SU-DHL-6 (cell line): ENCODE measurements around the gene OR52J3.

Experiments
- CTCF ChIP-seq: fragments of 200-600 bp; sonication (generic); IDR thresholded peaks from one replicate; pipeline ENCODE4 v1.5.1; 2017; ENCODE audit warnings: antibody characterized with exemption, mild to moderate bottlenecking, low read length, moderate library complexity; ENCODE audit not compliant: insufficient read depth, poor library complexity, severe bottlenecking
- EZH2phosphoT487 ChIP-seq: fragments of 200-600 bp; sonication (generic), shearing (Covaris generic); conservative IDR thresholded peaks from 2 replicates; pipeline ENCODE4 v1.6.1; 2018; ENCODE audit warnings: mild to moderate bottlenecking, antibody characterized with exemption, low read length, moderate library complexity, mixed read lengths

DNA sequence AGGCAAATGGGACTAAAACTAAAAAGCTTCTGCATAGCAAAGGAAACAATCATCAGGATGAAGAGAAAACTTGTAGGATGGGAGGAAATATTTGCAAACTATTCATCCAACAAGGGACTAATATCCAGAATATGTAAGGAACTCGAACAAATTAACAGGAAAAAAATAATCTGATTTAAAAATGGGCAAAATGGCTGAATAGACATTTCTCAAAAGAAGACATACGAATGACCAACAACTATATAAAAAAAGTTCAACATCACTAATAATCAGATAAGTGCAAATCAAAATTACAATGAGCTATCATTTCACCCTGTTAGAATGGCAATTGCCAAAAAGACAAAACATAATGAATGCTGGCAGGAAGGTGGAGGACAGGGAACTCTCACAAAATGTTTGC lies 35.1 kb downstream of the OR52J3 start:
- TF ChIP-seq CTCF: no peak
- no peak for TF ChIP-seq EZH2phosphoT487
